ENCODE results near the gene CORO1C.

The CORO1C gene

DNA sequence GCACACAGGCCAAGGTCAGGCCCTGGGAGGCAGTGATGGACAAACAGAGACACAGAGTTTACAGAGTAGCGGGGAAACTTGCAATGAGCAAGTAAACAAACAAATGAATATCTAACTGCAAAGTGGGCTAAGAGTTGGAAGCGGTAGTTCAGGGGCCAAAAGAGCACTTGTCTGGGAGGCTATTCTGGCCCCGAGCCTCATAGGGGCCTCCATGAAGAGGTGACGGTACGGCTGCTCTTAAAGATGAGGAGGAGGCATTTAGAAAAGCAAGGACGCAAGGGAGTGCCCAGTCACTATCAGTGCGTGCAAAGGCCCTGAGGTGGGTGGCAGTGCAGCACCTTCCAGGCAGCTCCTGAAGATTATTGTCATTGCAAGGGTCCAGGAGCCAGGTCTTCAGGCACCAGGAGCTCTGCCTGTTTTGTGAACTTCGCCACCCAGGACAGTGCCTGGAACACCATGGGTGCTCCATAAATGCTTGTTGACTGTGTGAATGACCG lies 129.1 kb downstream of the CORO1C start:
- Histone ChIP-seq H3K9me3 (ENCODE audit: insufficient read depth, low read depth, low read length) (peaks cover 3% of the 10 kb centered on the region), H4K91ac (ENCODE audit: low read depth, low read length) (no peak overlapping the region), H3K4me3 (ENCODE audit: low read depth, low read length) (no peak overlapping the region), H3K4ac (ENCODE audit: low read depth, low read length) (no peak overlapping the region), H3K9ac (ENCODE audit: low read length) (no peak overlapping the region), H2AFZ (ENCODE audit: insufficient read depth, low read length, poor library complexity) (no peak overlapping the region), H3K79me1 (ENCODE audit: low read length) (peaks cover 13% of the 10 kb centered on the region), H3K36me3 (ENCODE audit: control insufficient read depth in 1 of 2, insufficient read depth in 2 of 2, low read length in 2 of 2) (no peaks in the 10 kb centered on the region), H2BK12ac (ENCODE audit: low read length) (no peak overlapping the region), H4K12ac (ENCODE audit: low read depth, low read length) (no peak overlapping the region), H3K27me3 (ENCODE audit: insufficient read depth, low read length) (no peaks in the 10 kb centered on the region), H3K14ac (ENCODE audit: low read length) (no peak overlapping the region), H2BK5ac (ENCODE audit: low read depth, low read length, poor library complexity) (no peak overlapping the region), H3K4me2 (ENCODE audit: low read length) (no peak overlapping the region), H4K8ac (ENCODE audit: low read depth, low read length) (no peak overlapping the region), H2BK120ac (ENCODE audit: insufficient read depth, low read length, poor library complexity) (no peak overlapping the region), H2AK5ac (ENCODE audit: low read length) (no peak overlapping the region), H3K4me1 (ENCODE audit: control insufficient read depth in 1 of 2, insufficient read depth in 2 of 2, low read length in 2 of 2) (peaks cover 9 to 18% of the 10 kb centered on the region in 2 experiments), H3K18ac (ENCODE audit: low read length) (no peak overlapping the region), H3K27ac (ENCODE audit: low read depth, low read length) (no peak overlapping the region), H3K23ac (ENCODE audit: low read length) (no peak overlapping the region), H3K79me2 (ENCODE audit: control insufficient read depth, insufficient read depth, low read length, poor library complexity) (peaks cover 1% of the 10 kb centered on the region)
- DNase-seq: no peak
- no CpG with 5 or more reads among the region's 9 CpGs for WGBS (ENCODE audit: extremely low coverage, insufficient coverage, insufficient read length)

DNA sequence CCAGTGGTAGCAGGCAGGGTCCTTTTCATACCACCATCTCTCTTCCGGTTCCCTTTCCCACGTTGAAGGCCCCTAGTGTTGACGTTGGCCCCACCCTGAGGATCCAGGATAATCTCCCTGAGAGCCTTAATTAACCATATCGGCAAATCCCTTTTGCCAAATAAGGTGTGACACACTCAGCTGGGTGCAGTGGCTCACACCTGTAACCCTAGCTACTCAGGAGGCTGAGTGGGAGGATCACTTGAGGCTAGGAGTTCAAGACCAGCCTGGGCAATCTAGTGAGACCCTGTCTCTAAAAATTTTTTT lies 130.7 kb downstream of the CORO1C start:
- H3K9me3 ChIP-seq (ENCODE audit: insufficient read depth, low read depth, low read length): no peaks in the 10 kb centered on the region
- no peak overlapping the region for H3K23ac ChIP-seq (ENCODE audit: low read length)
- no peak overlapping the region for H3K4me2 ChIP-seq (ENCODE audit: low read length)
- peak overlapping the region; percentile 12 for H4K91ac ChIP-seq (ENCODE audit: low read depth, low read length)
- no peak overlapping the region for H2BK5ac ChIP-seq (ENCODE audit: low read depth, low read length, poor library complexity)
- no peak overlapping the region for H3K14ac ChIP-seq (ENCODE audit: low read length)
- H3K4ac ChIP-seq (ENCODE audit: low read depth, low read length): no peak overlapping the region
- WGBS (ENCODE audit: extremely low coverage, insufficient coverage, insufficient read length): no CpG with 5 or more reads among the region's 4 CpGs
- H3K4me1 ChIP-seq (ENCODE audit: control insufficient read depth in 1 of 2, insufficient read depth in 2 of 2, low read length in 2 of 2): peaks cover 15 to 26% of the 10 kb centered on the region in 2 experiments
- no peak overlapping the region for H2BK120ac ChIP-seq (ENCODE audit: insufficient read depth, low read length, poor library complexity)
- DNase-seq: no peak
- no peak overlapping the region for H4K8ac ChIP-seq (ENCODE audit: low read depth, low read length)
- H3K4me3 ChIP-seq (ENCODE audit: low read depth, low read length): no peak overlapping the region
- no peaks in the 10 kb centered on the region for H3K27me3 ChIP-seq (ENCODE audit: insufficient read depth, low read length)
- no peak overlapping the region for H3K18ac ChIP-seq (ENCODE audit: low read length)
- peaks cover 2% of the 10 kb centered on the region for H3K79me2 ChIP-seq (ENCODE audit: control insufficient read depth, insufficient read depth, low read length, poor library complexity)
- H3K27ac ChIP-seq (ENCODE audit: low read depth, low read length): no peak overlapping the region
- no peak overlapping the region for H2AK5ac ChIP-seq (ENCODE audit: low read length)
- no peak overlapping the region for H3K9ac ChIP-seq (ENCODE audit: low read length)
- H3K79me1 ChIP-seq (ENCODE audit: low read length): peaks cover 16% of the 10 kb centered on the region
- no peak overlapping the region for H4K12ac ChIP-seq (ENCODE audit: low read depth, low read length)
- no peak overlapping the region for H2BK12ac ChIP-seq (ENCODE audit: low read length)
- no peaks in the 10 kb centered on the region for H3K36me3 ChIP-seq (ENCODE audit: control insufficient read depth in 1 of 2, insufficient read depth in 2 of 2, low read length in 2 of 2)
- H2AFZ ChIP-seq (ENCODE audit: insufficient read depth, low read length, poor library complexity): no peak overlapping the region

DNA sequence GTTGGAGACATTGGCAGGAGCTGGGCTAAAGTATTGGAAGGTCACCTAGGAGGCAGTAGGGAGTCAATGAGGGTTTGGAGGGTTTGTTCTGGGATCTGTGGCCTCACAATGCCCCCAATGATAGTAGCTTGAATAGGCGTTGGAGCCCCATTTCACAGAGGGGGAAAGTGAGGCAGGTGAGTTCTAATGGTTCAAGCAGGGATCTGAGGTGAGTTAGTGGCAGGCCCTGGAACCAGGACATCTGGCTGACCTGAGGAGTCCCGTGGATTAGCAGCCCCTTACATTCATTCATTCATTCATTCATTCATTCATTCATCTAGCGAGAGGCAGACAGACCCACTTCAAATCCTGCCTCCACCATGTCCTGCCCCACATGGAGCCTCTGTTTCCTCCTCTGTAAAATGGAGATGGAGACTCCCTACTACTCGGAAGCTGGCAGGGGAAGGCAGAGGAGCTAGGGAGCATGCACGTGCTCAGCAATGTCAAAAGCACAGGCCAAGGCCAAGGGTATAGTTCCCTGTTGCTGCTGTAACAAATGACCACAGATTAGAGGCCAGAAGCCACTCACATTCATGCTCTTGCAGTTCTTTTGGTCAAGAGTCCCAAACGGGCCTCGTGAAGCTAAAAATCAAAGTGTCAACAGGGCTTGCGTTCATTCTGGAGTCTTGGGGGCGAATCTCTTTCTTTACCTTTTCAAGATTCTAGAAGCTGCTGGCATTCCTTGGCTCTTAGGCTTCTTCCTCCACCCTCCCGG lies 131.2 kb downstream of the CORO1C start:
- peak overlapping the region; percentile 1 for H2BK12ac ChIP-seq (ENCODE audit: low read length)
- H3K36me3 ChIP-seq (ENCODE audit: control insufficient read depth in 1 of 2, insufficient read depth in 2 of 2, low read length in 2 of 2): no peaks in the 10 kb centered on the region
- no peak overlapping the region for H2AFZ ChIP-seq (ENCODE audit: insufficient read depth, low read length, poor library complexity)
- H2BK5ac ChIP-seq (ENCODE audit: low read depth, low read length, poor library complexity): no peak overlapping the region
- DNase-seq: no peak
- H3K79me2 ChIP-seq (ENCODE audit: control insufficient read depth, insufficient read depth, low read length, poor library complexity): peaks cover 2% of the 10 kb centered on the region
- H3K9ac ChIP-seq (ENCODE audit: low read length): no peak overlapping the region
- H2AK5ac ChIP-seq (ENCODE audit: low read length): no peak overlapping the region
- no peak overlapping the region for H3K4me2 ChIP-seq (ENCODE audit: low read length)
- peak overlapping the region; percentile 12 for H4K91ac ChIP-seq (ENCODE audit: low read depth, low read length)
- H3K18ac ChIP-seq (ENCODE audit: low read length): no peak overlapping the region
- no peak overlapping the region for H3K14ac ChIP-seq (ENCODE audit: low read length)
- WGBS (ENCODE audit: extremely low coverage, insufficient coverage, insufficient read length): no CpG with 5 or more reads among the region's 10 CpGs
- no peak overlapping the region for H3K23ac ChIP-seq (ENCODE audit: low read length)
- H3K4me3 ChIP-seq (ENCODE audit: low read depth, low read length): no peak overlapping the region
- no peak overlapping the region for H2BK120ac ChIP-seq (ENCODE audit: insufficient read depth, low read length, poor library complexity)
- H3K4ac ChIP-seq (ENCODE audit: low read depth, low read length): no peak overlapping the region
- no peak overlapping the region for H4K12ac ChIP-seq (ENCODE audit: low read depth, low read length)
- H3K79me1 ChIP-seq (ENCODE audit: low read length): peaks cover 16% of the 10 kb centered on the region
- H3K27me3 ChIP-seq (ENCODE audit: insufficient read depth, low read length): no peaks in the 10 kb centered on the region
- no peak overlapping the region for H3K27ac ChIP-seq (ENCODE audit: low read depth, low read length)
- peaks cover 15 to 23% of the 10 kb centered on the region in 2 experiments for H3K4me1 ChIP-seq (ENCODE audit: control insufficient read depth in 1 of 2, insufficient read depth in 2 of 2, low read length in 2 of 2)
- H4K8ac ChIP-seq (ENCODE audit: low read depth, low read length): no peak overlapping the region
- H3K9me3 ChIP-seq (ENCODE audit: insufficient read depth, low read depth, low read length): peaks cover 2% of the 10 kb centered on the region

DNA sequence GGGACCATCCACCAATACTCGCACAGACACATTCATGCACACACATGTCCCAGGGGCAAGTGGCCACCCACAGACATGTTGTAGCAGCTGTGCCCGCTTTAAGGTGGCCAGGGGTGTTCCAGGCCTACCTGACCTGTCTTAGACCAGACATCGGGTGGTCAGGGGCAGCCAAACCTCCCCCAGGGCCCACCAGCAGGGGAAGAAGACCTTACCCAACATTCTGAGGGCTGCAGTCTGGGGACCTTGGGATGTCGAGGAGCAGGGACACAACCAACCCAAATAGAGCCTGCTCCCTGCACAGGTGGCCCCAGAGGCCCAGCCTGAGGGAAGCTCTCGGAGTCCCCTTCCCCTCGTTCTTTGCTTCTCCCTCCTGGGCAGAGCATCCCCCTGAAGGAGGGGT lies 131.8 kb downstream of the CORO1C start:
- Histone ChIP-seq H3K9me3 (ENCODE audit: insufficient read depth, low read depth, low read length) (peaks cover 3% of the 10 kb centered on the region), H3K27ac (ENCODE audit: low read depth, low read length) (no peak overlapping the region), H3K4me3 (ENCODE audit: low read depth, low read length) (no peak overlapping the region), H4K8ac (ENCODE audit: low read depth, low read length) (no peak overlapping the region), H3K79me2 (ENCODE audit: control insufficient read depth, insufficient read depth, low read length, poor library complexity) (peaks cover 2% of the 10 kb centered on the region), H2AK5ac (ENCODE audit: low read length) (no peak overlapping the region), H2BK5ac (ENCODE audit: low read depth, low read length, poor library complexity) (no peak overlapping the region), H2BK12ac (ENCODE audit: low read length) (peak overlapping the region; percentile 11), H3K4me1 (ENCODE audit: control insufficient read depth in 1 of 2, insufficient read depth in 2 of 2, low read length in 2 of 2) (peaks cover 15 to 23% of the 10 kb centered on the region in 2 experiments), H3K9ac (ENCODE audit: low read length) (no peak overlapping the region), H2BK120ac (ENCODE audit: insufficient read depth, low read length, poor library complexity) (no peak overlapping the region), H3K14ac (ENCODE audit: low read length) (no peak overlapping the region), H4K12ac (ENCODE audit: low read depth, low read length) (no peak overlapping the region), H2AFZ (ENCODE audit: insufficient read depth, low read length, poor library complexity) (no peak overlapping the region), H3K4me2 (ENCODE audit: low read length) (no peak overlapping the region), H3K36me3 (ENCODE audit: control insufficient read depth in 1 of 2, insufficient read depth in 2 of 2, low read length in 2 of 2) (no peaks in the 10 kb centered on the region), H3K18ac (ENCODE audit: low read length) (no peak overlapping the region), H3K4ac (ENCODE audit: low read depth, low read length) (no peak overlapping the region), H4K91ac (ENCODE audit: low read depth, low read length) (peak overlapping the region; percentile 10), H3K27me3 (ENCODE audit: insufficient read depth, low read length) (no peaks in the 10 kb centered on the region), H3K23ac (ENCODE audit: low read length) (no peak overlapping the region), H3K79me1 (ENCODE audit: low read length) (peaks cover 16% of the 10 kb centered on the region)
- WGBS (ENCODE audit: extremely low coverage, insufficient coverage, insufficient read length): no CpG with 5 or more reads among the region's 6 CpGs
- no peak for DNase-seq
